Measurements from ENCODE around the gene CCNI.
A peak's percentile ranks its signal among the peaks of the same experiment; 100 is the strongest.

The CCNI gene

DNA sequence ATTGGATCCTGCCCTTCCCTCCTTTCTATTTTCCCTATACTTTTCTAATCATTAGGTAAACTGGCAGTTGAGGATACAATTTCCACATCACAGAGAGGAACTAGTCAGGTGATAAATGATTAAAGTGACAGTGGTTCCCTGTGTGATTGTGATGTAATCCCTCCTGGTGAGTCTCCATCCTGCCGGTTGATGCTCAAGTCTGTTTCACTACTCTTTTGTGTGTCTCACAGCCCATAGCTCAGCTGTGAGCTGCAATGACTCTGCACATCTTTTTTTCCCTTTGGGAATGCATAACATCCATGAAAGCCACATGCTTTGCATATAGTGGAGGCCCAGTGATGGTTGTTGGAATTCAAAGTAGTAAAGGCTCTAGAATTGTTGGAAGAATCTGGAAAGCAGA, 60.4 kb downstream of the CCNI start:
- DNase-seq (ENCODE audit: low read depth, low spot score) = peak; percentile 70
- H3K4me3 ChIP-seq (ENCODE audit: low read length) = no peak overlapping the region

DNA sequence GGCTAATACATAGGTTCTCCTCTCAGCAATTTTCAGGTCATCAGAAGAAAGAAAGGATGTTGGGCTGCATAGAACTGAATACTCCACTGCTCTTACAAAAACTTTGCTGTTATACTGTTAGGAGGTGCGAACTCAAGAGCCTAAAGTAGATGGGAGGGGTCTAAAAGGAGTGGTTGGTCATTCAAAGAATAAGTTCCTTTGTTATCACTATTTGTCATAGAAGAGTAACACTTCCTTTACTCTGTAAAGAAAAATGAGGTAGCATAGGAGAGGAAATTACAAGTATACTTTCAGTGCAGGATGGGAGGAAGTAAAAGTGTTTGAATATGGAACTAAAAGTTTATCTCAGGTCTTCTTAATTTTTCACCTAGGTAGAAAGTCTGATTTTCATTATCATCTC, 61.5 kb downstream of the CCNI start:
- H3K4me3 ChIP-seq (ENCODE audit: low read length) = no peak overlapping the region
- no peak for DNase-seq (ENCODE audit: low read depth, low spot score)

DNA sequence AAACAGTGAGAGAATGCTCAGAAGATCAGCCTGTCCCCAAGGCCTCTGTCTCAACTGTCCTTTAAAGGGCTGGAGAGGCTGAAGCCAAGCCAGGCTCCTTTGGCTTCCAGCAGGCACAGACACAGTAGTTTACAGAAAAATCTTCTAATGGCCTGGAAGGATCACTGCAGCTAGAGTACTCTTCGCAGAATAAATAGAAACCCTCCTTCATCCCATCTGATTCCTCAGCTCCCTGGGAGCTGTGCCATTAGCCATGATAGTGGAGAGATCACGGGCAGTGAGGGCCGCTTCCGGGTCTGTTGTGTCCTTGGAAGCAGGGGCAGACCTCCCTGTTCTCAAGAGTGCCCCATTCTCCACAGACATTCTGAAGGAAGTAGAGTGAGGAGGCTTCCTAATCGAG, 63.1 kb downstream of the CCNI start:
- H3K4me3 ChIP-seq (ENCODE audit: low read length) = no peak overlapping the region
- DNase-seq (ENCODE audit: low read depth, low spot score) = no peak

DNA sequence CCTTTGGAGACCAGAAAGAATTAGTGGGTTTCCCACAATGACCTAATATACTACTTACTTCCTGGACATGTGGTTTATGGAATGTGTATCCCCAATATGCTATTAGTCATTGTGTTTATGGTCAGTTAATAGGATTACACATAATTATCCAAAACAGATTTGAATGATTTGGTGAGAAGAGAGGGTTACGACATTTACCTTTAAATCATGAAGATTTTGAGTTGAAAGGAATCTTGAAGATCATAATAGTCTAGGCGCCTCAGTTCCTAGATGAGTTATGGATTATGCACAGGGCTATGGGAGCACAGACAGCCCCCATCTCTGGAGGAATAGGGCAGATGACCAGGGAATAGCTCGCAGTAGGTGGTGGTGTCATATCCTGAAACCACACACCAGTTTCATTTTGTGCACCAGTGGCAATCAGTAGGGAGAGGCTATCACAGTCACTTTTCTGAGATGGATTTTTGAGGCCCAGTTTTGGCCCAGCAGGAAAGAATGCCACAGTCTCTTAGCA, 64.9 kb downstream of the CCNI start:
- no peak for DNase-seq (ENCODE audit: low read depth, low spot score)
- no peak overlapping the region for H3K4me3 ChIP-seq (ENCODE audit: low read length)

DNA sequence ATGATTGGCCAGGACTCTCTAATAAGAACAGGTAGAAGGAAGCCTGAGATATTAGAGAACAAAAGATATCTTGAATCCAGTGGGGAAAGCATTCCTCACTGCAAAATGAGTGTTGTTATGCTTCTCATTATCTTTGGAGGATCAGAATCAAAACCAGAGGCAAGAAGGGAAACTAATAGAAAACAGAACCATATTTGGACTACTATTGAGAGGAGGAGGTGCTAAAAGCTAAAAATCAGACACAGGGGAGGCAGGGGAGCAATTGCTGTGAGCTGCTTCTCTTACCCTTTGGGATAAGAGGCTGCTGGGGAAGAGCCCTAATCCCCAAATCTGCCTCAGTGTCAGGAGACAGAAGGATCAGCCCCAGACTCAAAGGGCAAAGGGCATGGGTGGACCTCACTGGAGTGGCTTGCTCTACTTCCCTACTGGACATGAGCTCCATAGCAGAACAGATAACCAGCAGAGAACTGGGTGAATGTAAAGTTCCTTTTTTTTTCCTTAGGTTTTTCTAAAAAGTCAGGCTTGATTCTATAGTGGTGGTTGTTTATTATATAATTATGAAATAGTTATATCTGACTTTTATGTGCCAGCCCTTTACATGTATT, 66.2 kb downstream of the CCNI start:
- DNase-seq (ENCODE audit: low read depth, low spot score) = no peak
- no peak overlapping the region for H3K4me3 ChIP-seq (ENCODE audit: low read length)

DNA sequence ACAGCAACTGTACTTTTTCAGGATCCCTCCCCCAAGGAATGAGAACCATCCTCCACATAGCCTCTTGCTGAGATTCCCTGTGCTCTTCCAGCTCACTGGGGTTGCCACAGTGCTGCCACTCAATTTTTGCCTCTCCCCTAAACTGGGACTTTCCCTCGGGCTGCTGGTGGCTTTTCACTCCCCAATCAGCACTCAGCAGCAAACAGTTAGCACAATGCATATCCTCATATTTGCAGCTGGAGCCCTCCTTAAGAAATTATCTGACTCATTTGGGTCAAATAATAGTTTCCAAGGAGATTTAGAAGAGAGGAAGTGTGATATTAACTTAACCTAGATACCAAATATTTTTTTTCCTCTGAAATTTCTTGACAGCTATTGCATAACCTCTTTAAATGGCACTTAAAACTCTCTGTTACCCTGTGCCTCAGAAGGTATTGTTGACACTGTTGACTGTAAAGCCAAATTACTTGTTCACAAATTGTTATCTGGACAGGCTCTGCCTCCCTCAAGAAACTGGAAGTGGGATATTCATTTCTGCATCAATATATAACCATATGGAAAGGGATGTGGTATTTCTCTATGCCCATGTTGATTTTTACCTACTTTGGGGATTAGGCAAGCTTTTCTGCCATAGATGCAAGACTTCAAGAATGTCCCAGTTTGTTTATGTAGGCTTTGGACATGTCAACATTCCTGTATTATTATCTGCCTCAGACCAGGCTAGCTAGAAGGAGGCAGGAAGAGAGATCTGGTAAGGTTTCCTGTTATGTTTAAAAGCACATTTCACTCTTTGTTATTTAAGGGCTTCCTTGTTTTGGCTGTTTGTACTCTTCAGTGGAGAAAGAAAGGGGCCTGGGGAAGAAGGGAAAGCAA, 68.2 kb downstream of the CCNI start:
- H3K4me3 ChIP-seq (ENCODE audit: low read length) = no peak overlapping the region
- DNase-seq (ENCODE audit: low read depth, low spot score) = no peak

DNA sequence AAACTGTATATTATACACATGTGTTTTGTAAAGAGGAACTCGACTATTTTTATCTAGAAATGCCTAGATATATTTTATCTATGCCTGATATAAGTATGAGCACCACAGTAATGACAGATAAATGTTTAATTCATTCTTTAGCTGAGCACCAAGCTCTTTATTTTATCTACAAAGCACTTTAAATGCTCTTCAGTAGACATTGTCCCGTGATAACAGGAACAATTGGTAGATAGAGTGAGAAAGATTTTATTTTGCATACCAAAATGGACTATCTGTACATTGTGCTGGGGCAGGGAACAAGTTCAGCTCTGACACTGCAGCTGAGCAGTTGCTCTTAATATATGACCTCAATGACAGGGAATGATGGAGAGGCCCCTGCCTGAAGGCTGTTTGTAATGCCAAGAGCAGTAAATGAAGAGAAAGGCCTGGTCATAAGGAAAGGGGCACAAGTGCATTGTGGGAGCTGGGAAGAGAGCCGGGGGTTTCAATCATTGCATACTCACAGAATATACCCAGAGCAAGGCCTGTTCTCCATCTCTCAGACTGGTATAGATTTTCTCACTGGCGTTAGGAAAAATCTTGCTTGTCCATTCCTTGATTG, 68.9 kb downstream of the CCNI start:
- H3K4me3 ChIP-seq (ENCODE audit: low read length) = no peak overlapping the region
- DNase-seq (ENCODE audit: low read depth, low spot score) = no peak

DNA sequence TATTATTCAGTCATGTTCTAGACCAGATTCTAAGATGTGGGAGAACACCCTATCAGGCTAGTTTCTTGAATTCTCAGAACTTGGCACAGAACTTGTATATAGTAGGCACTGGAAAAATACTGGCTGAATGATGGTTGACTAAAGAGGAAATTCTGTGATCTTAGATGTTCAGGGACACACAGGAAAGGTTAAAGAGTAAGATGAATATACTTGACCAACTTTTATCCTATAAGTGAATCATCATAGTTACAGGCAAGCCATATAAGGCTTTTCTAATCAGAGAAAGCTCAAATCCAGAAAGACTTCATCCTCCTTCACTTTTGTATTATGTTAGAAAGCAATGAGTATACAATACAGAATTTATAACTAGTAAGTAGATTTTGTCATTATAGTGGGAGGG, 72.4 kb downstream of the CCNI start:
- no peak overlapping the region for H3K4me3 ChIP-seq (ENCODE audit: low read length)
- no peak for DNase-seq (ENCODE audit: low read depth, low spot score)

DNA sequence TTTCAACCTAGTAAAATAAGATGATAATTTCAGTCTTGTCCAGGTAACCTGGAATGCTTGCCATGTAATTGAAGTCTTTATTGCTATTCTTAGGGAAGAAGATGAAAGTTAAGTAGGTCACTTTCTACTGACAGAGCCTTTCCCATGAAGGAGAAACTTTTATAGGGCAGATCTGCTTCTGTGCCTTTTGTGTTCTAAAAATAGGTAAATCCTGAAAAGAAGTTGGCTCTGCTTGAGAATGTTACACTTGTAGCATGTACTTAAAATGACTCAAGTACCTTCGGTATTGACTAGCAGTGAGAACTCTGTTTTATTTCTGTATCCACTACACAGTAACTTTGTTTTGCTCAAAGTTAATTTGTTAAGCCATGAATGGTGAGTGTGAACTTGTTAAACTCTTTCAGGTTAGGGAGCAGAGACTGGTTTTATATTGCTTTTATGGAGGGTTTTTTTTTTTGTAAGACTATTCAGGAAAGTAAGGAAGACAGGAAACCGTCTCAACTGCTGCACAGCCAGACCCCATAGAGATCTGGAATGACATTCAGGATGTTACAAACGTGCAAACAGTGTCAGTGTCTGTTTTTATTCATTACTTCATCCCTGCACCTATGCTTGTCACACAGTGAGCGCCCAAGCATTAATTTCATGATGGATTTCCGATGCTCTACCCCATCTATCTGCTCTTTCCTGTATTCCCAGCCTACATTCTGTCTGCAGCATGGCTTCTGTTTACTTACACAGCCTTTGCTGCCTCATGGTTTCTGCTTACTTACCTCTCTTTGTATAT, 73.3 kb downstream of the CCNI start:
- H3K4me3 ChIP-seq (ENCODE audit: low read length) = no peak overlapping the region
- no peak for DNase-seq (ENCODE audit: low read depth, low spot score)

DNA sequence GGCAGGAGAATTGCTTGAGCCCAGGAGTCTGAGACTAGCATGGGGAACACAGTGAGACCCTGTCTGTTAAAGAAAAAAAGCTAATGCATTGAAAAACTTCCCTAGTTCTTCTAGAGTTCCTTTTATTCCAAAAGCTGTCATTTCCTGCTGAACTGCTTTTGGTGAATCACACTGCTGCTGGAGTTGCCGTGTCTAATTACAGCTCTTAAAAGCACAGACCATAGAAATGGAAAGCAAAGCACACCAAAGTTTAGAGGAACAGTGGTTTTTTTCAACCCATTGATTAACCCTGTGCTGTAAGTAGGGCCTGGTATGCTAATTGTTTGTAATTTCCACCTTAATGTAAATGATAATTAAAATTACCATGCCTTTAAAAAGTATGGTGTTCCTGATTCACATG, 73.9 kb downstream of the CCNI start:
- H3K4me3 ChIP-seq (ENCODE audit: low read length) = no peak overlapping the region
- DNase-seq (ENCODE audit: low read depth, low spot score) = no peak

DNA sequence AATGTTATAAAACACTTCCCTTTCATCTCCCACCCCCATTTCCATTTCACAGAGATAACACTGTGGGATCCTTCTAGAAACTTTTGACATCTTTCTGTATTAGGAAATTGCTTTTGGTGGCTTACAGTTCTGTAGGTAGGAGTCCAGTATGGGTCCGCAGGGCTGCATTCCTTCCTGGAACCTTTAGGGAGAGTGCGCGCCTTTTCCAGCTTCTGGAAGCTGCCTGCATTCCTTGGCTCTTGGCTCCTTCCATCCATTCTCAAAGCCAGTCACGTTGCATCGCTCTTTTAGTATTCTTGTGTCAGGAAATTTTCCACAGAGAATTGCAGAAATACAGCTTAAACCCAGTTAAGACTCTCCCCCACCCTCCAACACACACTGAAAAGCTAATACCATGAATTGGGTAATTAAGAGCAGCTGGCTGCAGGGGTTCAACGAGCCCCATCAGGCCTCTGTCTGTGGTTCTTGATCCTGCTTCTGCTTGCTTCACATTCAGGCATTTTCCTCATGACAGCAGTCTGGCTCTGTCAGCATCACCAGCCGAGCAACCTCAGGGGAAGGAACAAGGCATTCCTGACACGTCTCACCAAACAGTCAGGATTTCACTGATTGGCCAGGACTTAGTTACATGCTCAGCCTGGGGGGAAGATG, 77.4 kb downstream of the CCNI start:
- H3K4me3 ChIP-seq (ENCODE audit: low read length) = no peak overlapping the region
- no peak for DNase-seq (ENCODE audit: low read depth, low spot score)

DNA sequence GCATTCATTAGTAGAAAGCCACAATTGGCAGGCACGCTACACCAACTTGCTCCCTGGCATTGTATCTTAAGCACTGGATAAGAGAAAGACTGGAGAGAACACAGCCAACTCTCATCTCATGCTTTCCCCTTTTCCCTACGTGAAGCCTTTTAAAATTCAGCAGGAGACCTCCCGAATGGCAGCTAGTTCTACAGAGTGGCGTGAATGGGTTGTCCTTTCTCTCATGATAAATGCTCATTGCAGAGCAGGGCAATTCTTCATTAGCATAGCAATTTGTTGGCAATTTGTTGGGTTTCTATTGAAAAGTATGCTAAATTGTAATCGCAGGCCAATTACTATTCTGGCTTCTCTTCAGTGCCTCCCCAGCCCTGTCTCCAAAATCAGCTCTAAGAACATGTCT, 78.3 kb downstream of the CCNI start:
- no peak for DNase-seq (ENCODE audit: low read depth, low spot score)
- no peak overlapping the region for H3K4me3 ChIP-seq (ENCODE audit: low read length)
